MCF 10A (cell line): ENCODE results near the gene CDK1. TPM values are rescaled to one million over a fixed set of nuclear protein-coding genes. Genes with fewer than 3 reads are reported as not detected.

Source experiments
- BruUV-seq: library from RNA; stranded (reverse); fragments of 400-500 nt; replicated peaks from 2 replicates; lab custom pipeline; 2021; lab: Mats Ljungman, UMichigan
- CTCF ChIA-PET: fragments of 300-600 bp; sonication (Branson Sonifier 250); formaldehyde crosslinking; extraction: SDS; loops from one replicate; lab custom pipeline; 2021; ENCODE audit warnings: antibody characterized with exemption, inconsistent platforms; lab: Yijun Ruan, JAX
- POLR2A ChIA-PET: fragments of 300-600, 350-650 bp; sonication (Branson Sonifier 250); formaldehyde crosslinking; extraction: SDS; loops from one replicate; lab custom pipeline; 2020; ENCODE audit warnings: antibody characterized with exemption, inconsistent platforms; lab: Yijun Ruan, JAX
- DNase-seq: peaks from one replicate; pipeline ENCODE4 v3.0.0-alpha.2; 2018; ENCODE audit not compliant: unreplicated experiment
- H3K27ac Mint-ChIP-seq: one replicate; pipeline ENCODE4 v1.8.0; 2022; ENCODE audit warnings: mild to moderate bottlenecking, low read depth, mixed read lengths; ENCODE audit not compliant: unreplicated experiment
- H3K27me3 Mint-ChIP-seq: one replicate; pipeline ENCODE4 v1.8.0; 2022; ENCODE audit warnings: mixed read lengths; ENCODE audit not compliant: insufficient read depth, unreplicated experiment
- H3K36me3 Mint-ChIP-seq: one replicate; pipeline ENCODE4 v1.8.0; 2022; ENCODE audit warnings: mild to moderate bottlenecking, moderate library complexity, mixed read lengths; ENCODE audit not compliant: insufficient read depth, unreplicated experiment
- H3K4me1 Mint-ChIP-seq: one replicate; pipeline ENCODE4 v1.8.0; 2022; ENCODE audit warnings: mixed read lengths; ENCODE audit not compliant: insufficient read depth, unreplicated experiment
- H3K4me3 Mint-ChIP-seq: one replicate; pipeline ENCODE4 v1.8.0; 2022; ENCODE audit warnings: mild to moderate bottlenecking, moderate library complexity, mixed read lengths; ENCODE audit not compliant: unreplicated experiment
- H3K9me3 Mint-ChIP-seq: one replicate; pipeline ENCODE4 v1.8.0; 2022; ENCODE audit warnings: mixed read lengths; ENCODE audit not compliant: unreplicated experiment
- CTCF ChIP-seq: fragments of 200-600 bp; IDR thresholded peaks from one replicate; pipeline ENCODE4 v1.8.0; 2022; ENCODE audit warnings: antibody characterized with exemption, mild to moderate bottlenecking; ENCODE audit not compliant: unreplicated experiment
- intact Hi-C: fragments of 100-400 bp; cut with micrococcal nuclease; formaldehyde crosslinking; loops from 2 replicates; pipeline ENCODE4 v1.14.1; 2022
- total RNA-seq: library from RNA; stranded (reverse); gene quantifications from 2 replicates; pipeline ENCODE4 v1.2.3, GENCODE V29; 2022

Gene CDK1
- total RNA-seq, 1 experiment from 2014 or later = 48.8 TPM

GRCh38 chr10:60797200-60797599 lies 18.9 kb downstream of the CDK1 start:
- ChIA-PET POLR2A (interaction anchor here (1.2 kb wide), 1 partner anchor 19 kb away, joined by 4 read pairs; the partner anchor contains the start of gene CDK1), CTCF (interaction anchor here (0.6 to 1.1 kb wide), 6 partner anchors 12 to 1248 kb away, joined by 3 to 4 read pairs (median 3); no protein-coding TSS in a partner anchor)
- no peak overlapping the region for H3K4me3 Mint-ChIP-seq
- H3K27me3 Mint-ChIP-seq = no peaks in the 10 kb centered on the region
- H3K9me3 Mint-ChIP-seq = no peaks in the 10 kb centered on the region
- intact Hi-C loops = no loop called here
- DNase-seq = no peak
- no TSS peak for BruUV-seq
- TF ChIP-seq CTCF = no peak
- H3K36me3 Mint-ChIP-seq = peaks cover 13% of the 10 kb centered on the region
- no peak overlapping the region for H3K27ac Mint-ChIP-seq
- H3K4me1 Mint-ChIP-seq = peaks cover 14% of the 10 kb centered on the region

- TF ChIP-seq CTCF = no peak
- no TSS peak for BruUV-seq
- Mint-ChIP-seq H3K9me3 (no peaks in the 10 kb centered on the region), H3K27ac (no peak overlapping the region), H3K27me3 (no peaks in the 10 kb centered on the region), H3K4me1 (peaks cover 6% of the 10 kb centered on the region), H3K36me3 (peaks cover 5% of the 10 kb centered on the region), H3K4me3 (no peak overlapping the region)
- CTCF ChIA-PET = interaction anchor here (0.6 to 1.1 kb wide), 4 partner anchors 13 to 1248 kb away, joined by 3 to 4 read pairs (median 3); no protein-coding TSS in a partner anchor
- intact Hi-C loops = no loop called here
- DNase-seq = no peak
- POLR2A ChIA-PET = interaction anchor here (0.7 kb wide), 1 partner anchor 108 kb away, joined by 3 read pairs; no protein-coding TSS in a partner anchor
Observed at GRCh38 chr10:60798031-60798430, 19.8 kb downstream of the CDK1 start.

GRCh38 chr10:60798870-60799269 lies 20.6 kb downstream of the CDK1 start:
- Mint-ChIP-seq H3K4me3 (no peak overlapping the region), H3K4me1 (peaks cover 6% of the 10 kb centered on the region), H3K9me3 (no peaks in the 10 kb centered on the region), H3K27me3 (no peaks in the 10 kb centered on the region), H3K36me3 (no peaks in the 10 kb centered on the region), H3K27ac (no peak overlapping the region)
- no peak for TF ChIP-seq CTCF
- ChIA-PET CTCF (interaction anchor here (1.1 kb wide), 1 partner anchor 485 kb away, joined by 3 read pairs; no protein-coding TSS in a partner anchor), POLR2A (no interaction called here)
- no peak for DNase-seq
- intact Hi-C loops = no loop called here
- no TSS peak for BruUV-seq

GRCh38 chr10:60799971-60800650 lies 21.8 kb downstream of the CDK1 start:
- DNase-seq = no peak
- intact Hi-C loops = no loop called here
- POLR2A ChIA-PET = interaction anchor here (1.2 kb wide), 1 partner anchor 95 kb away, joined by 3 read pairs; no protein-coding TSS in a partner anchor
- CTCF ChIA-PET = interaction anchor here (0.5 to 0.6 kb wide), 2 partner anchors 17 to 153 kb away, joined by 3 to 4 read pairs; no protein-coding TSS in a partner anchor
- Mint-ChIP-seq H3K36me3 (no peaks in the 10 kb centered on the region), H3K4me1 (peaks cover 6% of the 10 kb centered on the region), H3K27me3 (no peaks in the 10 kb centered on the region), H3K9me3 (no peaks in the 10 kb centered on the region), H3K4me3 (no peak overlapping the region), H3K27ac (no peak overlapping the region)
- no peak for TF ChIP-seq CTCF
- no TSS peak for BruUV-seq
